NCI-H1105 treated with DMSO at 0.1 percent for 48 hours (cell line): ENCODE measurements around the gene COL19A1.

Experiments
- DNase-seq: peaks from one replicate; lab custom pipeline; 2025; lab: John Stamatoyannopoulos, UW

The COL19A1 gene

GRCh38 chr6:70171236-70171635 is 304.9 kb downstream of the COL19A1 start:
- DNase-seq, result no peak

DNA sequence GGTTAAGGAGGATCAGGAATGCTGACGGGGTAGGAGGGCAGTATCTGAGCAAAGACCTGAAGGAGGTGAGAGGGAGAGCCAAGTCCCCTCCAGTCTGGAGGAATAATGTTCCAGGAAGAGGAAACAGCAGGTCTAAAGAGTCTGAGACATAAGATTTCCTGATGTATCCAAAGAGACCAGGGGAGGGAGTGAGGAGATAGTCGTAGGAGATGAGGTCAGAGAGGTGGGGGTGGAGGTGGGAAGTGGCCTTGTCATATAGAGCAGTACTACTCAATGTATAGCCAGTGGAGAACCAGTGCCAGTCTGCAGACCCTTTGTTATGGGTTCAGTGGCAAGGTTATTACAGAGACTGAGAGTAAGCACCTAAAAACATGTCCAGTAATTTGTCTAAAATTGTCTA is 305.9 kb downstream of the COL19A1 start:
- DNase-seq, result no peak

- no peak for DNase-seq
These were observed 309.4 kb downstream of the COL19A1 start for GRCh38 chr6:70175770-70176169.

- DNase-seq, result peak; percentile 76
These were observed 310.6 kb downstream of the COL19A1 start for GRCh38 chr6:70176842-70177550.

DNA sequence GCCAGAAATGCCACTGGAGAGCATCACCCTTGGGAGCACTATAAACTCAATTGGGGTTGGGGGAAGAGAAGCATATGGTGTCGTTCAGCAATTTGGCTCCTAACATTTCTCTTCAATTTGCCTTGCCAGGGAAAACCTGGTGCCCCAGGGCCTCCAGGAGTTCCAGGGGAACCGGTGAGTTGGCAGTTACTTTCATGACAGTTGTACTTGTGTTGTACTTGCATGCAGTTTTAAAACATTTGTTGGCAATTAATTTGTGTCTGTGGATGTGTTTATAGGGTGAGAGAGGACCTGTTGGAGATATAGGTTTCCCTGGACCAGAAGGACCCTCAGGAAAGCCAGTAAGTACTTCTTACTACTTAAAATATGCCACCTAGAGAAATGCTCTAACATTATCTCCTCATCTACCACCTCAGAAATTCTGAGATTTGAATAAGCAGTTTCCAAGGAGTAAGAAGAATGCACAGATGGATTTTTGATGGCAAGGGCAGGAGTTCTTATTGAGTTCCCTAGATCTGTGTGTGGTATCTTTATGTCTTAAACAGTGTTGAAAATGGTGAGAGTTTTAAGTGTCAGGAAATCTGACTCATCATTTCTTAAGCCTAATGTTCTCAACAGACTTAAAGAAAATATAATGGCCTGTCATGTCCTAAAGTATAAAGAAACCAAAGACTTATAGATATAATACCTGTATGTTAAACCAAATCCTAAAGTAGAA is 314.0 kb downstream of the COL19A1 start:
- DNase-seq, result no peak

- DNase-seq, result no peak
These were observed 314.7 kb downstream of the COL19A1 start for GRCh38 chr6:70180901-70181599.

DNA sequence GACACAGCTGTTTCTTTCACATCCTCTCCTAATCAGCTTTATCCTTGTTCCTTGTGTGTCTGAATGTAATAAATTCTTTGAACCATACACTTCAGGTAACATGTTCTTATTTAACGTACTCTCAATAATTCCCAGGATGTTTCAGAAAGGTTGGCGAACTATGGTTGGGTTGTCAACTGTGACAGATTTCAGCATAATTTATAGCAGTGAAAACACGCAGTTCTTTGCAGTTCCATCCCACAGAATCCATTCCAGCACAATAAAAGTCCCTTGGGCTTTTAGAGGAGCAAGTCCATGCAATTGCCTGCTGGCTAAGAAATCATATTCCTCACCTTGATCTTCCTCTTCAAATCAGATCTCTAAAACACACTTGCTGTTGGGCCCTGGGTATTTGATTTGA is 317.2 kb downstream of the COL19A1 start:
- no peak for DNase-seq

- no peak for DNase-seq
These were observed 318.4 kb downstream of the COL19A1 start for GRCh38 chr6:70184723-70185122.

DNA sequence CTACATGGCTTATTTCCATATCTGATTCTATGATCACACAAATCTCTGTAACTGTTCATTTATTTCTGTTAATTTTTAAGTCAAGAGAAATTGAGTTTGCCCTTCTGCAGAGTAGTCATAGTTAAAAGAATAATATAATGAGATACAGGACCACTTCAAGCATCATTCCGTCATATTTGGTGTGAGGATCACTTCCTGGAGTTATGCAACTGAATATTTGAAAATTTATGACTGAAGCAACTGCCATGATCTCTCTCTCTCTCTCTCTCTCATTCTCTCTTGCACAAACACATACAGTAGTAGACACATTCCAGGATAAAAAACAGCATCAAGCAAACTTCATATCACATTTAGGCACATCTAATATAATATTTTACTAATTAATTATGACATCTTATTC is 320.1 kb downstream of the COL19A1 start:
- no peak for DNase-seq

- DNase-seq, result no peak
These were observed 321.8 kb downstream of the COL19A1 start for GRCh38 chr6:70188202-70188601.

DNA sequence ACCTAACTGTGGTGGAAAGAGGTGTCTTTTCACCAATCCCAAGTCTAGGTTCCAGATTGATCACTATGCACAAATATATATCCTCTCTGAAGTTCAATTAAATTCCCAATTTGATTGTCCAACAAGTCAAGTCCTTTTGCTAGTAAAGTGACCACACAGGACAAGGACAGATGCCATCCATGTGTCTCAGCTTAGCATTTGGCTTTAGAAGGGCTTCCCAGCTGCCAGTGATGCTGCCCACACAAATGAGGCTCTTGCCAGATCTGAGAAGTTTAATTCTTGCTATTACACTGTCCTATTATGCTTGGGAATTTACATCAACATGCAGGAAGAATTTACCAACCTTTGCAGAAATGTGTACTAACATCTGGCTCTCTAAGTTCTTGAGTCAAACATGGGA is 328.1 kb downstream of the COL19A1 start:
- no peak for DNase-seq

- peak; percentile 92 for DNase-seq
These were observed 330.2 kb downstream of the COL19A1 start for GRCh38 chr6:70196531-70196930.

- no peak for DNase-seq
These were observed 332.4 kb downstream of the COL19A1 start for GRCh38 chr6:70198785-70199184.

DNA sequence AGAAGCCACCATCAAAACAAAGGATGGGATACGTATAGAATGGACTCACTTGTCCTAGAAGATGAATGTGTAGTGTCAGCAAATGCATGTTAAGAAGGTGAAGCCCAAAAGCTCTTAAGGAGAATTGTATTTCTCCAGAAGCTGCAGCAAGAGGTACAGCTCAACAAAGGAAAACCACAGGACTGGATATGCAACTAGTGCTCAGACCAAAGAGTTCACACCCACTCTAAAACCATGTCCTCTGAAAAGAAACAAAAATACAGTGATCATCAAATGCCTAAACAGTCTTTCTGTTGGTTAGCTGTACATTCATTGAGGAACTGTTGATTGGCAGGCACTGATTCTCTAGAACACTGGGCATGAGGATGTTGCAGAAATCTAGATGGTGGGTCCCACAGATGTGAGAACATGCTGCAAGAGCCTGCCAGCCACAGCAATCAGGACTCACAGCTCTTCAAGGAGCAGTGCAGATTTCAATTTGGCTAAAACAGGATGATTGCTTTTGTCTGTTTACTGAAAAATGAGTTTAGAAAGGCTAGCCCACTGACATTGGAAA is 342.0 kb downstream of the COL19A1 start:
- DNase-seq, result no peak

DNA sequence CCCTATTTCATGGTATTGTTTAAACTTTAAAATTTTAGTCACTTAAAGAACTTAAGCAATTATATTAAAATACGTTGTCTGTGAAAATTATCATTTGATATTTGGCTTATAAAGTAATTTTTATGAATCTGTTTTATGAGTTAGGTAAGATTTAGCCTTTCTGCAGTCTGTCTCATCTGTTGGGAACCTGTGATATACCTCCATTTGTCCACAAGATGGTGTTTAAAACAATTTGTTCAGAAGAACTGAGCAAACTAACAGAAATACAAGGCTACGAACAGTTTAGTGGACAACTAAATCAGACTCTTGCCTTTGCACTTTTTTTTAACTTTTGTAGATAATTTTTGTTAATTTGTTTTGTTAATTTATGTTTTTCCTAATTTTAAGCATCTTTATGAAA is 344.1 kb downstream of the COL19A1 start:
- no peak for DNase-seq

- no peak for DNase-seq
These were observed 349.2 kb downstream of the COL19A1 start for GRCh38 chr6:70215460-70216108.

DNA sequence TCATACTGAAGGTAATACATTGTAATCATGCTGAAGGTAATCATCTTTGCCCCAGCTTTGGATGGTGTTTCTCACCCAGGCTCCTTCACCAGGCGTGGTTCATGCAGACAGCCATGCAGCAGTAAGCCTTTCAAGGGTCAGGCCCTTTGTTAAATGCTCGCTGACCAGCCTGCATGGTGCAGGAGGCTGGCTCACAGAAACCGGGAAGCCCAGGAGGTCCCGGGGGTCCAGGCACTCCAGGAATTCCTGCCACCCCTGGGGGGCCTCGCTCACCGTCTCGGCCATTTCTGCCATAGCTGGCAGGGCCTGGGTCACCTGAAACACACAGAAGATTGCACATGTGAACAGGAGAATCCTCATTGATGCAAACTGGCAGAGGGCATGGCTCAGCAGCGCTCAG is 350.4 kb downstream of the COL19A1 start:
- no peak for DNase-seq

DNA sequence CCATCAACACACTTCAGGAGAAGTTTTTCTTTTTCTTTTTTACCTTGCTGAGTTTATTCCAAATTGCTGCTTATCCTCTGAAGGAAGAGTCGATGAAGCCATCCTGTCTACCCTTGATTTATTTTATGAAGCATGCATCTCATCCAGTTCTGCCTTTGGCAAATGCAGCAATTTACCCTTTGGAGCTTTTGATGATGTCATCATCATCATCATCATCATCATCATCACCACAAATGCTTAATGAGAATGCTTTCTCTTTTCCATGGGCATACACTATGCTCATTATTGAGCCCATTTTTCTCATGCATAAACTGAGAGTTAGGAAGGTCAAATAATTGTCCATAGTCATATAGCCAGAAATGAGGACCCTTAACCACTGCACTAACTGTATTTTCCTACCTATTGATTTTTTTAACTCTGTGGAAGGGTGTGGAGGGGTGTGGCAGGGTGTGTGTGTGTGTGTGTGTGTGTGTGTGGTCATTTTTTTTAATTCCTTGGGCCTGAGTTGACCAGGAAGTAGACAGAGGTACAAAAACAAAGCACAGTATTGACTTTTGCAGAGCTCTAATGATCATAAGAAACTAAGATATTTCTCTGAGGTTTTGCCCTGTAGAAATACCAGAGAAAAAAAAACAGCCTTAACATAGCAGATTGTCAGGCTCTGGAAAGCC is 353.7 kb downstream of the COL19A1 start:
- no peak for DNase-seq

DNA sequence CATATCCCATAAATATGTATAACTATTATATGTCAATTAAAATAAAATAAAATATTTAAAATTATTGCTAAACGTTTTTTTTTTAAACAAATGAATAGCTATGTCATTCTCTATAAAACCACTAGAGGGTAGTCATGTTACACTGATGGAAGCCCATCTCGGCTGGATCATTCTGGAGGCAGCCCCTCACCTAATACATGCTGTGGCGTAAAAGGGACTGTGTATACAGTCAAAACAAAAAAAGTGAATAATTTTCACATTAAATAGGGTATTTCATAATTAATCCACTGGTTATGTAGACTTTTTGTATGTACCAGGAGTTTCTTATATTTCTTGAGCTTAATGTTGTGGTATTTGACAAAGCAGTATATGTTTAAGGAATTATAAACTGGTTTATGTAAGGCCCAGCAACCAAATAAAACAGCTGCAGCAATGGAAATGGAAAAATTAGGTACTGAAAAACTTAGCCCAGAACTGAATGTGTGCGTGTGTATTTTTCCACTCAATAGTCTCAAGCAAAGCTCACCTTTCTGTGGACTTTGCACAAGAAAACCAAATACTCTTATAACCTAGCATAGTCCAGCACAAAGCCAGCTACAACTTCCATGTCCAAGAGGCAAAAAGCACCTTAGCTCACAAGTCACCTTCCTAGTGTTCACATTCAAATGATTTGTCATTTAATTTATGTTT is 354.8 kb downstream of the COL19A1 start:
- peak; percentile 47 for DNase-seq

DNA sequence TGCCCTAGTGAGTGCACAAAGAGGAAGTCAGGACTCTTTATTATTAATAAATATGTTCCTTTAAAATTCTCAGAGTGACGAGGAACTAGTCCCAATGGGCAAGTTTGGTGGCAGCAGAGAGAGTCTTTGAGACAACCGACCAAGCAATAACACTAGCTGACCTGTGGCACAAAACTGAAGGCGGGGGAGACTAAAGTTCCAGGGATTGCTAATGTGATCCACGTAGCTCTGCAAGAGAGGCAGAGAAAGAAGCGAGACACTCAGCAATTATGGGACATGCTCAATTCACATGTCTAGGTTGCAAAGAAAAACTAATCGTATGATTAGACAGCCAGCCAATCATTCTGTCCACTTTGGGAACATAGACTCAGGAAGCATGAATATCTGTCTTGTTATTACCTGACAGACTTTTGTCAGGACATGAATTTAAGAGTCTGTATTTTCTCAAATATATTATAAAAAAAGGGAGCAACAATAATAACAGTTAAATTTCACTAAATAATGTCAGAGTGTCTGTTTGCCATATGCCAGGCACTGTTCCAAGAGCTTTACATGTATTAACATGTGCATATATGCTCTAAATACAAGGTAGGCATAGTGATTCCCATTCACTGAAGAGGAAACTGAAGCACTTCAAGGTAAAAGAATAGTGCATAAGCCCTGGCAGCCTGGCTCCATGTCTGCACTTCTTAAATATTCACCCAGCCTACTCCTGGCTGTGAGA is 355.5 kb downstream of the COL19A1 start:
- peak; percentile 81 for DNase-seq

- DNase-seq, result no peak
These were observed 356.0 kb downstream of the COL19A1 start for GRCh38 chr6:70222439-70222749.
